Esophagus squamous epithelium (tissue), 5 donors: ENCODE measurements around the gene TPK1. TPM values are rescaled to one million over a fixed set of nuclear protein-coding genes. Genes with fewer than 3 reads are reported as not detected.

Source experiments
- DNase-seq: peaks from one replicate; lab custom pipeline; 2025; lab: John Stamatoyannopoulos, UW
- H3K27ac ChIP-seq, 4 donors: fragments of 200-600 bp; sonication (generic); one replicate each; pipeline ENCODE4 v1.5.1; 2016 to 2019; ENCODE audit warnings: mild to moderate bottlenecking in 1 of 4
- H3K27me3 ChIP-seq, 4 donors: fragments of 200-600 bp; sonication (generic); 1 replicate in 3 of 4; 2 replicates in 1 of 4; pipeline versions ENCODE4 v1.5.1 to v1.6.0; 2017 to 2021; ENCODE audit warnings: antibody characterized with exemption in 1 of 4
- H3K36me3 ChIP-seq, 3 donors: fragments of 200-600 bp; sonication (generic); one replicate each; pipeline ENCODE4 v1.5.1; 2016 to 2019
- H3K4me1 ChIP-seq, 3 donors: fragments of 200-600 bp; sonication (generic); one replicate each; pipeline ENCODE4 v1.5.1; 2017 to 2019
- H3K4me3 ChIP-seq, 4 donors: fragments of 200-600 bp; sonication (generic); 1 replicate in 3 of 4; 2 replicates in 1 of 4; pipeline ENCODE4 v1.5.1; 2016 to 2019; ENCODE audit warnings: mild to moderate bottlenecking in 2 of 4, moderate library complexity in 1 of 4
- H3K9me3 ChIP-seq, 3 donors: fragments of 200-600 bp; sonication (generic); one replicate each; pipeline ENCODE4 v1.5.1; 2016 to 2019
- CTCF ChIP-seq, 6 experiments: fragments of 450-650 bp in 4 of 6; fragments of 200-600 bp in 2 of 6; sonication (generic) in 2 of 6; IDR thresholded peaks; one replicate each; pipeline ENCODE4 v1.5.1; 2016 to 2019; ENCODE audit warnings: antibody characterized with exemption in 6 of 6, mild to moderate bottlenecking in 4 of 6, moderate library complexity in 4 of 6
- POLR2A ChIP-seq, 4 donors: fragments of 450-650 bp; IDR thresholded peaks; one replicate each; pipeline ENCODE4 v1.6.1; 2017; ENCODE audit warnings: antibody characterized with exemption in 4 of 4, mild to moderate bottlenecking in 4 of 4, moderate library complexity in 3 of 4
- WGBS, 2 donors: methylation state at CpG; one replicate each; pipeline ENCODE4 v1.1.5; 2018; 5-methylcytosine and 5-hydroxymethylcytosine counted together
- intact Hi-C: fragments of 100-400 bp; cut with DNase I; formaldehyde crosslinking; loops from one replicate; pipeline ENCODE4 v1.15.0; 2022
- total RNA-seq, 4 donors: library from RNA; depleted of rRNA; stranded (reverse); fragments of >200 nt; gene quantifications; one replicate each; pipeline ENCODE4 v1.1.0, GENCODE V29; 2016
- donor health status: DM: yes; HTN: yes; CAD: no.

Gene TPK1
- total RNA-seq, 4 donors from 2014 or later: 2.3 to 8.4 (median 2.7) TPM

GRCh38 chr7:144629598-144629997 lies 206.3 kb downstream of the TPK1 start:
- no peak overlapping the region for H3K27ac ChIP-seq
- no peak for TF ChIP-seq POLR2A (IDR thresholded peaks at IDR 0.05)
- TF ChIP-seq CTCF (IDR thresholded peaks at IDR 0.05): no peak
- no peaks in the 10 kb centered on the region for H3K4me1 ChIP-seq
- no peak for DNase-seq
- no peaks in the 10 kb centered on the region for H3K9me3 ChIP-seq
- no peak overlapping the region for H3K4me3 ChIP-seq
- no peaks in the 10 kb centered on the region for H3K36me3 ChIP-seq
- intact Hi-C loops: no loop called here
- no peaks in the 10 kb centered on the region for H3K27me3 ChIP-seq

- WGBS, 2 donors: 66 to 68% methylated on average over 5 to 6 of the region's 6 CpGs
- DNase-seq: no peak
- no peaks in the 10 kb centered on the region for H3K27me3 ChIP-seq
- H3K27ac ChIP-seq: no peak overlapping the region
- no peak overlapping the region for H3K4me3 ChIP-seq
- intact Hi-C loops: no loop called here
- H3K9me3 ChIP-seq: no peaks in the 10 kb centered on the region
- H3K36me3 ChIP-seq: no peaks in the 10 kb centered on the region
- no peaks in the 10 kb centered on the region for H3K4me1 ChIP-seq
- TF ChIP-seq CTCF (IDR thresholded peaks at IDR 0.05) (no peak), POLR2A (IDR thresholded peaks at IDR 0.05) (no peak)
Measured at GRCh38 chr7:144629011-144629410, 206.8 kb downstream of the TPK1 start.

- Histone ChIP-seq H3K27ac (no peak overlapping the region), H3K27me3 (no peaks in the 10 kb centered on the region)
Measured at GRCh38 chr7:144628176-144628575, 207.7 kb downstream of the TPK1 start.

GRCh38 chr7:144622745-144623144 lies 213.1 kb downstream of the TPK1 start:
- Histone ChIP-seq H3K27ac (no peak overlapping the region), H3K4me1 (no peaks in the 10 kb centered on the region), H3K9me3 (no peaks in the 10 kb centered on the region), H3K4me3 (no peak overlapping the region), H3K27me3 (no peaks in the 10 kb centered on the region), H3K36me3 (no peaks in the 10 kb centered on the region)
- intact Hi-C loops: no loop called here
- no peak for TF ChIP-seq CTCF (IDR thresholded peaks at IDR 0.05)
- no peak for TF ChIP-seq POLR2A (IDR thresholded peaks at IDR 0.05)
- 49 to 50% methylated on average over 3 of the region's 3 CpGs for WGBS, 2 donors
- DNase-seq: no peak

More at GRCh38 chr7:144628176-144628575, 207.7 kb downstream of the TPK1 start:
- H3K9me3 ChIP-seq: no peaks in the 10 kb centered on the region
- no peaks in the 10 kb centered on the region for H3K4me1 ChIP-seq
- intact Hi-C loops: no loop called here
- TF ChIP-seq CTCF (IDR thresholded peaks at IDR 0.05): no peak
- TF ChIP-seq POLR2A (IDR thresholded peaks at IDR 0.05): no peak
- no peak overlapping the region for H3K4me3 ChIP-seq
- no peaks in the 10 kb centered on the region for H3K36me3 ChIP-seq
- WGBS, 2 donors: 25 to 36% methylated on average over 2 of the region's 2 CpGs
- DNase-seq: no peak

- no peaks in the 10 kb centered on the region for H3K27me3 ChIP-seq
- intact Hi-C loops: no loop called here
- WGBS, 2 donors: 76 to 83% methylated on average over 2 to 3 of the region's 3 CpGs
- TF ChIP-seq CTCF (IDR thresholded peaks at IDR 0.05) (no peak), POLR2A (IDR thresholded peaks at IDR 0.05) (no peak)
- H3K4me3 ChIP-seq: no peak overlapping the region
- no peaks in the 10 kb centered on the region for H3K36me3 ChIP-seq
- no peaks in the 10 kb centered on the region for H3K9me3 ChIP-seq
- DNase-seq: no peak
- no peaks in the 10 kb centered on the region for H3K4me1 ChIP-seq
- no peak overlapping the region for H3K27ac ChIP-seq
Measured at GRCh38 chr7:144606261-144606660, 229.6 kb downstream of the TPK1 start.
